Caco-2 (cell line): ENCODE data around the gene PRSS48. TPM values are rescaled to one million over a fixed set of nuclear protein-coding genes. Genes with fewer than 3 reads are reported as not detected.
A peak's percentile ranks its signal among the peaks of the same experiment; 100 is the strongest.

Experiments
- BruUV-seq: library from RNA; stranded (reverse); fragments of 400-500 nt; replicated peaks from 2 replicates; lab custom pipeline; 2021; lab: Mats Ljungman, UMichigan
- CTCF ChIA-PET: fragments of 300-600 bp; sonication (Branson Sonifier 250); formaldehyde crosslinking; loops from one replicate; lab custom pipeline; 2022; ENCODE audit warnings: antibody characterized with exemption; lab: Charles Lee
- POLR2A ChIA-PET: fragments of 300-600 bp; sonication (Branson Sonifier 250); formaldehyde crosslinking; loops from one replicate; lab custom pipeline; 2022; ENCODE audit warnings: antibody characterized with exemption; lab: Charles Lee
- DNase-seq, 2 experiments: peaks; one replicate each; pipeline versions ENCODE4 v3.0.0 to v3.0.0-alpha.2; 2020 to 2022
- H3K27me3 ChIP-seq: replicated peaks from 2 replicates; pipeline ENCODE4 v1.6.0; 2011; ENCODE audit warnings: low read length; ENCODE audit not compliant: control insufficient read depth, insufficient read depth
- H3K36me3 ChIP-seq: 2 replicates; pipeline ENCODE4 v1.5.1; 2011; ENCODE audit warnings: low read length; ENCODE audit not compliant: control insufficient read depth, insufficient read depth
- H3K4me1 ChIP-seq: fragments of 250-450 bp; sonication (Bioruptor Pico); 2 replicates; pipeline ENCODE4 v1.5.1; 2020; ENCODE audit warnings: mild to moderate bottlenecking
- H3K4me3 ChIP-seq: 2 replicates; pipeline ENCODE4 v1.5.1; 2011; ENCODE audit warnings: low read depth, mild to moderate bottlenecking, control low read depth, low read length
- H3K9me3 ChIP-seq: fragments of 250-450 bp; sonication (Bioruptor Pico); 2 replicates; pipeline ENCODE4 v1.5.1; 2020; ENCODE audit warnings: mild to moderate bottlenecking, moderate library complexity
- H3K27ac Mint-ChIP-seq: one replicate; pipeline ENCODE4 v1.8.0; 2022; ENCODE audit warnings: mixed read lengths; ENCODE audit not compliant: unreplicated experiment
- H3K27me3 Mint-ChIP-seq: one replicate; pipeline ENCODE4 v1.8.0; 2022; ENCODE audit warnings: mixed read lengths; ENCODE audit not compliant: insufficient read depth, unreplicated experiment
- H3K36me3 Mint-ChIP-seq: one replicate; pipeline ENCODE4 v1.8.0; 2022; ENCODE audit warnings: mild to moderate bottlenecking, mixed read lengths; ENCODE audit not compliant: insufficient read depth, unreplicated experiment
- H3K4me1 Mint-ChIP-seq: one replicate; pipeline ENCODE4 v1.8.0; 2022; ENCODE audit warnings: low read depth, mixed read lengths; ENCODE audit not compliant: unreplicated experiment
- H3K4me3 Mint-ChIP-seq: one replicate; pipeline ENCODE4 v1.8.0; 2022; ENCODE audit warnings: mild to moderate bottlenecking, moderate library complexity, mixed read lengths; ENCODE audit not compliant: unreplicated experiment
- H3K9me3 Mint-ChIP-seq: one replicate; pipeline ENCODE4 v1.8.0; 2022; ENCODE audit warnings: mixed read lengths; ENCODE audit not compliant: unreplicated experiment
- CTCF ChIP-seq, 2 experiments: fragments of 200-600 bp in 1 of 2; IDR thresholded peaks; 1 replicate in 1 of 2; 2 replicates in 1 of 2; pipeline versions ENCODE4 v1.5.1 to v1.8.0; 2011 to 2022; ENCODE audit warnings: antibody characterized with exemption in 1 of 2, control low read depth in 1 of 2, inconsistent platforms in 1 of 2, low read depth in 1 of 2, low read length in 1 of 2, mild to moderate bottlenecking in 1 of 2, moderate library complexity in 1 of 2; ENCODE audit not compliant: insufficient read depth in 1 of 2, severe bottlenecking in 1 of 2, unreplicated experiment in 1 of 2
- intact Hi-C: fragments of 100-400 bp; cut with micrococcal nuclease; formaldehyde crosslinking; loops from one replicate; pipeline ENCODE4 v1.10.0; 2022; ENCODE audit not compliant: unreplicated experiment
- total RNA-seq: library from RNA; stranded (reverse); gene quantifications from 2 replicates; pipeline ENCODE4 v1.2.3, GENCODE V29; 2022

PRSS48 gene
- total RNA-seq, 1 experiment from 2014 or later: not detected

- Mint-ChIP-seq H3K27me3 (no peaks in the 10 kb centered on the region), H3K4me3 (peak overlapping the region; percentile 86), H3K36me3 (no peaks in the 10 kb centered on the region), H3K27ac (peak overlapping the region; percentile 89), H3K4me1 (peaks cover 27% of the 10 kb centered on the region), H3K9me3 (no peaks in the 10 kb centered on the region)
- H3K4me3 ChIP-seq: peak overlapping the region; percentile 59
- peaks cover 31% of the 10 kb centered on the region for H3K4me1 ChIP-seq
- no TSS peak for BruUV-seq
- CTCF ChIA-PET: no interaction called here
- no peaks in the 10 kb centered on the region for H3K36me3 ChIP-seq
- no peaks in the 10 kb centered on the region for H3K27me3 ChIP-seq
- peaks cover 3% of the 10 kb centered on the region; the same call in 1 of the 2 replicates for H3K9me3 ChIP-seq
- no peak for TF ChIP-seq CTCF (IDR thresholded peaks at IDR 0.05; ENCODE audit: insufficient read depth in 1 of 2, low read depth in 1 of 2, low read length in 1 of 2, severe bottlenecking in 1 of 2, unreplicated experiment in 1 of 2)
- DNase-seq: no peak
- intact Hi-C loops: loop anchor here (1.0 to 2.0 kb wide), 4 partner anchors 10 to 86 kb away; partner anchors contain the start of genes FHIP1A and PRSS48
- POLR2A ChIA-PET: no interaction called here
These were observed 46.7 kb downstream of the PRSS48 start for GRCh38 chr4:151323667-151324066.

GRCh38 chr4:151324124-151324751 lies 47.3 kb downstream of the PRSS48 start:
- TSS peak; percentile 48 for BruUV-seq
- peak overlapping the region; percentile 86 for H3K4me3 Mint-ChIP-seq
- no peaks in the 10 kb centered on the region for H3K36me3 ChIP-seq
- H3K27me3 Mint-ChIP-seq: no peaks in the 10 kb centered on the region
- CTCF ChIA-PET: interaction anchor here (0.9 to 1.2 kb wide), 2 partner anchors 26 to 48 kb away, joined by 3 to 4 read pairs; partner anchors contain the start of gene PRSS48
- peaks cover 31% of the 10 kb centered on the region for H3K4me1 ChIP-seq
- no peak for TF ChIP-seq CTCF (IDR thresholded peaks at IDR 0.05; ENCODE audit: insufficient read depth in 1 of 2, low read depth in 1 of 2, low read length in 1 of 2, severe bottlenecking in 1 of 2, unreplicated experiment in 1 of 2)
- H3K4me1 Mint-ChIP-seq: peaks cover 32% of the 10 kb centered on the region
- intact Hi-C loops: loop anchor here (1.0 to 2.0 kb wide), 4 partner anchors 11 to 85 kb away; partner anchors contain the start of genes FHIP1A and PRSS48
- POLR2A ChIA-PET: interaction anchor here (0.6 to 1.9 kb wide), 15 partner anchors 9 to 197 kb away, joined by 3 to 20 read pairs (median 5); no protein-coding TSS in a partner anchor
- H3K4me3 ChIP-seq: peak overlapping the region; percentile 59
- no peak for DNase-seq
- H3K27ac Mint-ChIP-seq: peak overlapping the region; percentile 89
- H3K27me3 ChIP-seq: no peaks in the 10 kb centered on the region
- peaks cover 3% of the 10 kb centered on the region; the same call in 1 of the 2 replicates for H3K9me3 ChIP-seq
- no peaks in the 10 kb centered on the region for H3K9me3 Mint-ChIP-seq
- H3K36me3 Mint-ChIP-seq: no peaks in the 10 kb centered on the region

GRCh38 chr4:151324752-151325110 lies 47.8 kb downstream of the PRSS48 start:
- no peaks in the 10 kb centered on the region for H3K9me3 Mint-ChIP-seq
- H3K4me1 Mint-ChIP-seq: peaks cover 34% of the 10 kb centered on the region
- BruUV-seq: no TSS peak

More at GRCh38 chr4:151324752-151325110, 47.8 kb downstream of the PRSS48 start:
- Mint-ChIP-seq H3K27me3 (no peaks in the 10 kb centered on the region), H3K36me3 (no peaks in the 10 kb centered on the region), H3K27ac (peak overlapping the region; percentile 89), H3K4me3 (peak overlapping the region; percentile 86)
- ChIA-PET CTCF (interaction anchor here (0.9 to 1.2 kb wide), 2 partner anchors 27 to 48 kb away, joined by 3 to 4 read pairs; partner anchors contain the start of gene PRSS48), POLR2A (interaction anchor here (0.6 to 1.9 kb wide), 18 partner anchors 10 to 308 kb away, joined by 3 to 20 read pairs (median 5); no protein-coding TSS in a partner anchor)
- peak; percentile 93 to 97 for DNase-seq
- H3K36me3 ChIP-seq: no peaks in the 10 kb centered on the region
- H3K4me1 ChIP-seq: peaks cover 31% of the 10 kb centered on the region
- H3K27me3 ChIP-seq: no peaks in the 10 kb centered on the region
- H3K4me3 ChIP-seq: peak overlapping the region; percentile 59
- H3K9me3 ChIP-seq: no peaks in the 10 kb centered on the region
- TF ChIP-seq CTCF (IDR thresholded peaks at IDR 0.05; ENCODE audit: insufficient read depth in 1 of 2, low read depth in 1 of 2, low read length in 1 of 2, severe bottlenecking in 1 of 2, unreplicated experiment in 1 of 2): no peak
- intact Hi-C loops: loop anchor here (1.0 to 2.0 kb wide), 5 partner anchors 11 to 85 kb away; partner anchors contain the start of genes FHIP1A and PRSS48
